ENCODE results near the gene GARNL3. TPM values are rescaled to one million over a fixed set of nuclear protein-coding genes. Genes with fewer than 3 reads are reported as not detected.

The GARNL3 gene
- total and polyA plus RNA-seq, 2 of the 13 experiments (the other 11 are each of a cell fraction or from before 2014, with no cell fraction given), result 3.9 to 11.0 TPM

- TF ChIP-seq FOSL2 (CRISPR knock-in tag; IDR thresholded peaks at IDR 0.05) (no peak), ZNF484 (CRISPR knock-in tag; IDR thresholded peaks at IDR 0.05; ENCODE audit: borderline replicate concordance, low read depth) (no peak), KDM3A (CRISPR knock-in tag; IDR thresholded peaks at IDR 0.05; ENCODE audit: low read depth) (no peak)
- TF ChIP-seq, protein P1, sequence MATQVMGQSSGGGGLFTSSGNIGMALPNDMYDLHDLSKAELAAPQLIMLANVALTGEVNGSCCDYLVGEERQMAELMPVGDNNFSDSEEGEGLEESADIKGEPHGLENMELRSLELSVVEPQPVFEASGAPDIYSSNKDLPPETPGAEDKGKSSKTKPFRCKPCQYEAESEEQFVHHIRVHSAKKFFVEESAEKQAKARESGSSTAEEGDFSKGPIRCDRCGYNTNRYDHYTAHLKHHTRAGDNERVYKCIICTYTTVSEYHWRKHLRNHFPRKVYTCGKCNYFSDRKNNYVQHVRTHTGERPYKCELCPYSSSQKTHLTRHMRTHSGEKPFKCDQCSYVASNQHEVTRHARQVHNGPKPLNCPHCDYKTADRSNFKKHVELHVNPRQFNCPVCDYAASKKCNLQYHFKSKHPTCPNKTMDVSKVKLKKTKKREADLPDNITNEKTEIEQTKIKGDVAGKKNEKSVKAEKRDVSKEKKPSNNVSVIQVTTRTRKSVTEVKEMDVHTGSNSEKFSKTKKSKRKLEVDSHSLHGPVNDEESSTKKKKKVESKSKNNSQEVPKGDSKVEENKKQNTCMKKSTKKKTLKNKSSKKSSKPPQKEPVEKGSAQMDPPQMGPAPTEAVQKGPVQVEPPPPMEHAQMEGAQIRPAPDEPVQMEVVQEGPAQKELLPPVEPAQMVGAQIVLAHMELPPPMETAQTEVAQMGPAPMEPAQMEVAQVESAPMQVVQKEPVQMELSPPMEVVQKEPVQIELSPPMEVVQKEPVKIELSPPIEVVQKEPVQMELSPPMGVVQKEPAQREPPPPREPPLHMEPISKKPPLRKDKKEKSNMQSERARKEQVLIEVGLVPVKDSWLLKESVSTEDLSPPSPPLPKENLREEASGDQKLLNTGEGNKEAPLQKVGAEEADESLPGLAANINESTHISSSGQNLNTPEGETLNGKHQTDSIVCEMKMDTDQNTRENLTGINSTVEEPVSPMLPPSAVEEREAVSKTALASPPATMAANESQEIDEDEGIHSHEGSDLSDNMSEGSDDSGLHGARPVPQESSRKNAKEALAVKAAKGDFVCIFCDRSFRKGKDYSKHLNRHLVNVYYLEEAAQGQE (IDR thresholded peaks at IDR 0.05; ENCODE audit: borderline replicate concordance in 1 of 2, low read depth in 1 of 2, low read length in 2 of 2), result no peak
Observed at GRCh38 chr9:127267793-127268525, 3.4 kb downstream of the GARNL3 start (continued).

GRCh38 chr9:127269449-127269848 is 4.9 kb downstream of the GARNL3 start:
- ChIA-PET CTCF (ENCODE audit: low intra/inter-chr PET ratio, low total read pairs) (no interaction called here), POLR2A (no interaction called here)
- Histone ChIP-seq H3K79me2 (ENCODE audit: insufficient read depth, low read length) (no peaks in the 10 kb centered on the region), H4K20me1 (ENCODE audit: insufficient read depth, low read length) (no peaks in the 10 kb centered on the region), H3K4me2 (ENCODE audit: low read depth, low read length) (no peak overlapping the region), H2AFZ (ENCODE audit: low read length) (no peak overlapping the region), H3K27ac (ENCODE audit: extremely low read length, insufficient read depth, low read length) (no peak overlapping the region), H3K4me3 (replicated peaks in 1 of 3; ENCODE audit: insufficient read depth in 1 of 3, low read depth in 2 of 3, low read length in 3 of 3) (no peak overlapping the region), H3K4me1 (ENCODE audit: insufficient read depth, low read length) (no peaks in the 10 kb centered on the region), H3K36me3 (replicated peaks in 1 of 2; ENCODE audit: control insufficient read depth in 1 of 2, insufficient read depth in 2 of 2, low read length in 2 of 2) (peaks cover 1 to 2% of the 10 kb centered on the region in 2 experiments; a peak in 1 of 5 replicates), H3K9ac (ENCODE audit: insufficient read depth, low read depth, low read length) (no peak overlapping the region), H3K27me3 (ENCODE audit: control insufficient read depth in 1 of 2, insufficient read depth in 2 of 2, low read length in 2 of 2) (no peaks in the 10 kb centered on the region), H3K9me3 (ENCODE audit: low read length) (no peaks in the 10 kb centered on the region)
- FAIRE-seq, result no peak
- in situ Hi-C loops (cut with HindIII; ENCODE audit: extremely low pct_ligation_motif_present, low pct_unique_long_range_greater_than_20kb), result no loop called here
- no peak for ATAC-seq
- WGBS (ENCODE audit: low lambda C conversion rate), result 75% methylated on average over 1 of the region's 1 CpG
- intact Hi-C loops (cut with micrococcal nuclease; ENCODE audit: unreplicated experiment), result no loop called here
- no peak for DNase-seq (ENCODE audit: low spot score)
- no peak for TF ChIP-seq TBP (CRISPR knock-in tag; IDR thresholded peaks at IDR 0.05)
- TF ChIP-seq, protein P2, sequence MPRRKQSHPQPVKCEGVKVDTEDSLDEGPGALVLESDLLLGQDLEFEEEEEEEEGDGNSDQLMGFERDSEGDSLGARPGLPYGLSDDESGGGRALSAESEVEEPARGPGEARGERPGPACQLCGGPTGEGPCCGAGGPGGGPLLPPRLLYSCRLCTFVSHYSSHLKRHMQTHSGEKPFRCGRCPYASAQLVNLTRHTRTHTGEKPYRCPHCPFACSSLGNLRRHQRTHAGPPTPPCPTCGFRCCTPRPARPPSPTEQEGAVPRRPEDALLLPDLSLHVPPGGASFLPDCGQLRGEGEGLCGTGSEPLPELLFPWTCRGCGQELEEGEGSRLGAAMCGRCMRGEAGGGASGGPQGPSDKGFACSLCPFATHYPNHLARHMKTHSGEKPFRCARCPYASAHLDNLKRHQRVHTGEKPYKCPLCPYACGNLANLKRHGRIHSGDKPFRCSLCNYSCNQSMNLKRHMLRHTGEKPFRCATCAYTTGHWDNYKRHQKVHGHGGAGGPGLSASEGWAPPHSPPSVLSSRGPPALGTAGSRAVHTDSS (CRISPR knock-in tag; conservative IDR thresholded peaks at IDR 0.05), result no peak
- TF ChIP-seq MXD1 (CRISPR knock-in tag; IDR thresholded peaks at IDR 0.05), result no peak
- TF ChIP-seq GATA4 (IDR thresholded peaks at IDR 0.05; ENCODE audit: borderline replicate concordance, low read depth), result no peak
- no peak for TF ChIP-seq FLYWCH1 (CRISPR knock-in tag; IDR thresholded peaks at IDR 0.05)
- TF ChIP-seq RFX1 (IDR thresholded peaks at IDR 0.05), result no peak
- no peak for TF ChIP-seq ZNF816 (CRISPR knock-in tag; IDR thresholded peaks at IDR 0.05; ENCODE audit: borderline replicate concordance)
- TF ChIP-seq ZNF788 (CRISPR knock-in tag; IDR thresholded peaks at IDR 0.05; ENCODE audit: borderline replicate concordance), result no peak
- TF ChIP-seq, protein P3, sequence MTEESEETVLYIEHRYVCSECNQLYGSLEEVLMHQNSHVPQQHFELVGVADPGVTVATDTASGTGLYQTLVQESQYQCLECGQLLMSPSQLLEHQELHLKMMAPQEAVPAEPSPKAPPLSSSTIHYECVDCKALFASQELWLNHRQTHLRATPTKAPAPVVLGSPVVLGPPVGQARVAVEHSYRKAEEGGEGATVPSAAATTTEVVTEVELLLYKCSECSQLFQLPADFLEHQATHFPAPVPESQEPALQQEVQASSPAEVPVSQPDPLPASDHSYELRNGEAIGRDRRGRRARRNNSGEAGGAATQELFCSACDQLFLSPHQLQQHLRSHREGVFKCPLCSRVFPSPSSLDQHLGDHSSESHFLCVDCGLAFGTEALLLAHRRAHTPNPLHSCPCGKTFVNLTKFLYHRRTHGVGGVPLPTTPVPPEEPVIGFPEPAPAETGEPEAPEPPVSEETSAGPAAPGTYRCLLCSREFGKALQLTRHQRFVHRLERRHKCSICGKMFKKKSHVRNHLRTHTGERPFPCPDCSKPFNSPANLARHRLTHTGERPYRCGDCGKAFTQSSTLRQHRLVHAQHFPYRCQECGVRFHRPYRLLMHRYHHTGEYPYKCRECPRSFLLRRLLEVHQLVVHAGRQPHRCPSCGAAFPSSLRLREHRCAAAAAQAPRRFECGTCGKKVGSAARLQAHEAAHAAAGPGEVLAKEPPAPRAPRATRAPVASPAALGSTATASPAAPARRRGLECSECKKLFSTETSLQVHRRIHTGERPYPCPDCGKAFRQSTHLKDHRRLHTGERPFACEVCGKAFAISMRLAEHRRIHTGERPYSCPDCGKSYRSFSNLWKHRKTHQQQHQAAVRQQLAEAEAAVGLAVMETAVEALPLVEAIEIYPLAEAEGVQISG (CRISPR knock-in tag; IDR thresholded peaks at IDR 0.05), result no peak
- TF ChIP-seq ARHGAP35 (CRISPR knock-in tag; IDR thresholded peaks at IDR 0.05; ENCODE audit: borderline replicate concordance), result no peak
- no TSS peak for BruUV-seq (replicated peaks)
